Activated CD8-positive, alpha-beta T cell treated with anti-CD3 and anti-CD28 coated beads for 36 hours (primary cell): ENCODE results near the gene SLC16A6. TPM values are rescaled to one million over a fixed set of nuclear protein-coding genes. Genes with fewer than 3 reads are reported as not detected.
"Not testable (repeated sequence)": the region's sequence is repeated elsewhere in the genome, so short reads cannot be mapped to it uniquely, and the experiment has no call there.

ENCODE experiments used
- ATAC-seq: fragments of 200-7000 bp; cut with Tn5 transposase; one replicate; pipeline ENCODE4 v1.10.0; 2021; ENCODE audit warnings: mild to moderate bottlenecking, moderate library complexity
- CTCF ChIA-PET: fragments of 350-600 bp; sonication (Branson Sonifier 250); formaldehyde crosslinking; loops from one replicate; lab custom pipeline; 2021; ENCODE audit warnings: antibody characterized with exemption; lab: Charles Lee
- POLR2A ChIA-PET: fragments of 350-600 bp; sonication (Branson Sonifier 250); formaldehyde crosslinking; loops from one replicate; lab custom pipeline; 2021; ENCODE audit warnings: antibody characterized with exemption; lab: Charles Lee
- DNase-seq: peaks from one replicate; pipeline ENCODE4 v3.0.0-alpha.2; 2020
- H3K27ac Mint-ChIP-seq: one replicate; pipeline ENCODE4 v1.8.0; 2021; ENCODE audit warnings: mild to moderate bottlenecking, mixed read lengths
- H3K27me3 Mint-ChIP-seq: one replicate; pipeline ENCODE4 v1.8.0; 2021; ENCODE audit warnings: mixed read lengths
- H3K36me3 Mint-ChIP-seq: one replicate; pipeline ENCODE4 v1.8.0; 2021; ENCODE audit warnings: low read depth, mixed read lengths
- H3K4me1 Mint-ChIP-seq: one replicate; pipeline ENCODE4 v1.8.0; 2021; ENCODE audit warnings: low read depth, mixed read lengths
- H3K4me3 Mint-ChIP-seq: one replicate; pipeline ENCODE4 v1.8.0; 2021; ENCODE audit warnings: mild to moderate bottlenecking, moderate library complexity, mixed read lengths
- H3K9me3 Mint-ChIP-seq: one replicate; pipeline ENCODE4 v1.8.0; 2021; ENCODE audit warnings: mixed read lengths
- CTCF ChIP-seq: fragments of 200-600 bp; IDR thresholded peaks from one replicate; pipeline ENCODE4 v1.8.0; 2022; ENCODE audit warnings: antibody characterized with exemption, mild to moderate bottlenecking
- intact Hi-C: fragments of 100-400 bp; cut with micrococcal nuclease; formaldehyde crosslinking; loops from one replicate; pipeline ENCODE4 v1.10.0; 2022
- total RNA-seq, 2 experiments: library from RNA; stranded (reverse); gene quantifications; one replicate each; pipeline ENCODE4 v1.2.3, GENCODE V29; 2021

Gene SLC16A6
- total RNA-seq, 2 experiments from 2014 or later = 2.3 to 2.8 TPM

GRCh38 chr17:68238871-68239253 is 52.1 kb downstream of the SLC16A6 start:
- ATAC-seq = peak; percentile 33
- Mint-ChIP-seq H3K9me3 (no peaks in the 10 kb centered on the region), H3K27ac (peak overlapping the region; percentile 99), H3K36me3 (no peaks in the 10 kb centered on the region), H3K4me3 (peak overlapping the region; percentile 82), H3K4me1 (peaks cover 52% of the 10 kb centered on the region), H3K27me3 (no peaks in the 10 kb centered on the region)
- ChIA-PET CTCF (interaction anchor here (1.0 to 2.9 kb wide), 5 partner anchors 10 to 198 kb away, joined by 3 to 12 read pairs (median 3); partner anchors contain the start of gene AMZ2), POLR2A (interaction anchor here (1.3 to 5.6 kb wide), 3 partner anchors 9 to 52 kb away, joined by 5 to 63 read pairs (median 13); partner anchors contain the start of genes AMZ2, ARSG and SLC16A6)
- TF ChIP-seq CTCF = no peak
- intact Hi-C loops = no loop called here
- DNase-seq = peak; percentile 60

- peak overlapping the region; percentile 99 for H3K27ac Mint-ChIP-seq
- peak; percentile 20 for ATAC-seq
- intact Hi-C loops = no loop called here
- no peaks in the 10 kb centered on the region for H3K27me3 Mint-ChIP-seq
- no peaks in the 10 kb centered on the region for H3K36me3 Mint-ChIP-seq
- TF ChIP-seq CTCF = no peak
- ChIA-PET POLR2A (interaction anchor here (0.8 to 5.6 kb wide), 6 partner anchors 10 to 194 kb away, joined by 3 to 63 read pairs (median 4); partner anchors contain the start of genes AMZ2, ARSG and SLC16A6), CTCF (interaction anchor here (1.0 to 2.9 kb wide), 7 partner anchors 11 to 199 kb away, joined by 3 to 12 read pairs (median 4); partner anchors contain the start of gene AMZ2)
- H3K4me1 Mint-ChIP-seq = peaks cover 52% of the 10 kb centered on the region
- H3K4me3 Mint-ChIP-seq = peak overlapping the region; percentile 82
- peak; percentile 49 for DNase-seq
- no peaks in the 10 kb centered on the region for H3K9me3 Mint-ChIP-seq
Measured at GRCh38 chr17:68238164-68238870, 52.6 kb downstream of the SLC16A6 start.

- intact Hi-C loops, H3K27me3 Mint-ChIP-seq, H3K9me3 Mint-ChIP-seq, H3K36me3 Mint-ChIP-seq: not testable (repeated sequence)
- Mint-ChIP-seq H3K4me3 (peak overlapping the region; percentile 82), H3K4me1 (peaks cover 52% of the 10 kb centered on the region), H3K27ac (peak overlapping the region; percentile 99)
- ChIA-PET CTCF (interaction anchor here (0.6 to 2.9 kb wide), 9 partner anchors 11 to 221 kb away, joined by 3 to 12 read pairs (median 3); partner anchors contain the start of gene AMZ2), POLR2A (interaction anchor here (0.8 to 5.6 kb wide), 11 partner anchors 9 to 194 kb away, joined by 3 to 63 read pairs (median 4); partner anchors contain the start of genes AMZ2, ARSG and SLC16A6)
- peak; percentile 73 for DNase-seq
- ATAC-seq = peak; percentile 75
Measured at GRCh38 chr17:68237369-68238163, 53.4 kb downstream of the SLC16A6 start.

DNA sequence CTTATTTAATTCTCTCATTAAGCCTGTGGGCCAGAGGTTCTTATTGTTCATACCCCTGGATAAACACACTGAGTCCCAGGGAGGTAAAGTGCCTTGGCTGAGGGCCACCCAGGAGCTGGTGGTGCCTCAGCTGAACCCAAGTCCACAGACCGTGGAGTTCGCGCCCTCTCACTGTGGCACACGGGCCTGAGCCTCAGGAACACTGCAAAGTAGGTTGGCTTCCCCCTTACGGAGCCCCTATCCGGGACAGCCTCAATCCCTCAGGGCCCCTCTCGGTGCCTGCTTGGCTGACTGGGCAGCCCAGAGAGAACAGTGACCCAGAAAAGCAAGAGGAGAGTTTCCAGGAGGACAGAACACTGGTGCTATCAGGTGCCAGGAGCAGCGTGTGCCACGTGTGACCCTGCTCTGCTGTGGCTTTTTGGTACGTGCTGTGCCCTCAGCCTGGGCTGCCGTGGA is 55.6 kb downstream of the SLC16A6 start:
- H3K36me3 Mint-ChIP-seq, H3K9me3 Mint-ChIP-seq, intact Hi-C loops, ATAC-seq, DNase-seq, H3K27me3 Mint-ChIP-seq: not testable (repeated sequence)
- POLR2A ChIA-PET = interaction anchor here (0.7 to 5.6 kb wide), 3 partner anchors 10 to 233 kb away, joined by 3 to 63 read pairs (median 3); partner anchors contain the start of gene AMZ2
- peak overlapping the region; percentile 87 for H3K27ac Mint-ChIP-seq
- H3K4me1 Mint-ChIP-seq = peaks cover 46% of the 10 kb centered on the region
- CTCF ChIA-PET = interaction anchor here (0.8 to 1.4 kb wide), 3 partner anchors 11 to 223 kb away, joined by 3 to 4 read pairs (median 3); no protein-coding TSS in a partner anchor
- peak overlapping the region; percentile 7 for H3K4me3 Mint-ChIP-seq

GRCh38 chr17:68234726-68235335 is 56.1 kb downstream of the SLC16A6 start:
- Mint-ChIP-seq H3K4me1 (peaks cover 41% of the 10 kb centered on the region), H3K27ac (peak overlapping the region; percentile 87)
- H3K27me3 Mint-ChIP-seq, H3K36me3 Mint-ChIP-seq, H3K4me3 Mint-ChIP-seq, intact Hi-C loops, H3K9me3 Mint-ChIP-seq: not testable (repeated sequence)
- peak; percentile 44 for ATAC-seq
- DNase-seq = peak; percentile 78
- ChIA-PET POLR2A (interaction anchor here (0.7 to 5.6 kb wide), 6 partner anchors 9 to 233 kb away, joined by 3 to 63 read pairs (median 3); partner anchors contain the start of genes AMZ2 and ARSG), CTCF (interaction anchor here (0.8 to 1.4 kb wide), 3 partner anchors 11 to 224 kb away, joined by 3 to 4 read pairs (median 3); no protein-coding TSS in a partner anchor)

DNA sequence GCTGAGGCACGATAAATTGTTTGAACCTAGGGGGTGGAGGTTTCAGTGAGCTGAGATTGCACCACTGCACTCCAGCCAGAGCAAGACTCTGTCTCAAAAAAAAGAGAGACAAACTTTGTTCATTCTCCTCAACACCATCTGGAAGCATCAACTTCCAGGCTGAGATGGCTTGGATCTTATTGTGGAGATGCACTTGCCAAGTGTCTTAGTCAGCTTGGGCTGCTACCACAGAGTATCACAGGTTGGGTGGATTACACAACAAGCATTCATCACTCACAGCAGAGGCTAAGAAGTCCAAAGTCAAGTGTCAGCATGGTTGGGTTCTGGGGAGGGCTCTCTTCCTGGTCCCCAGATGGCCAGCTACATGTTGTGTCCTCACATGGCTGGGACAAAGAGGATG is 58.2 kb downstream of the SLC16A6 start:
- H3K36me3 Mint-ChIP-seq, intact Hi-C loops, H3K9me3 Mint-ChIP-seq, H3K27me3 Mint-ChIP-seq, H3K4me3 Mint-ChIP-seq, DNase-seq, ATAC-seq, POLR2A ChIA-PET: not testable (repeated sequence)
- CTCF ChIA-PET = interaction anchor here (1.3 kb wide), 1 partner anchor 33 kb away, joined by 4 read pairs; no protein-coding TSS in a partner anchor
- H3K4me1 Mint-ChIP-seq = peaks cover 40% of the 10 kb centered on the region
- peak overlapping the region; percentile 49 for H3K27ac Mint-ChIP-seq
